ENCODE data around the gene UACA.
"Not testable (repeated sequence)": the region's sequence is repeated elsewhere in the genome, so short reads cannot be mapped to it uniquely, and the experiment has no call there.

The UACA gene

DNA sequence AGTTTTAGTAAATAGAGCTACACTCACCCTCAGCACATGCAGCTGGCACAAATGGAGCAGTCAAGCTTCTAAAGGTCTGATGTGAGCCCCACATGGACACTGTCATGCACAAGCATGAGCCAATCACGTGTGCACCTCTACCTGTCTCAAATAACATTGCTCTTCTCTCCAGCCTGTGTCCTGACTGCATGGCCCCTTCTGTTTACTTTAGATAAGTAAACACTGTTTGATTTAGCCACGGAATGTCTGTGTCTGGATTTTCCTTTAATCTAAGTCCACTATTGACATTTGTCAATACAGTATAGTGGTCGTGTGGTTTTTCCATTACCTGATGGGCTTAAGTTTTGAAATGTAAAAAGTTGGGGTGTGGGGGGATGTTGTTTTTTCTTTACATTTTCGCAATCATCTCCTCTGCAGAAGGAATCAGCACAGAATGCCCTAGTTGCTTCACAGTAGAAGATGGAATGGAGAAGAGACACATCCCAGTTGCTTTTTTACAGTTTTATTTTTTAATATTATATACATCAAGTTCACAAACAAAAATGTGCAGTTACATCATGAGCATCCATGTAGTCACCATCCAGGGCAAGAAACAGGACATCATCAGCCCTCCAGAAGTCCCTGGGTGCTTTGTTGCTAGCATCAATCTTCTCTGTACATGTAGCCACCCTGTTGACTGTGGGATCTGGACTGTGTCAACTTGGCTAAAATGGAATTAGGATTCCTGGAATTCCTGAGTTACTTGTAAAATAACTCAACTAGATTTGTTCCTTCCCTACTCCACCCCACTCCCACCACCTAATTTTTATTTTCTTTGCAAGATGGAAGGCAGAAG lies 146.1 kb downstream of the UACA start:
- ChIA-PET POLR2A (no interaction called here), CTCF (interaction anchor here (1.2 to 1.6 kb wide), 2 partner anchors 12 to 105 kb away, joined by 3 read pairs; no protein-coding TSS in a partner anchor)
- DNase-seq (ENCODE audit: extremely low spot score) = no peak
- no peak for TF ChIP-seq CTCF (IDR thresholded peaks at IDR 0.05; ENCODE audit: control extremely low read depth, extremely low read depth, low read depth, missing control alignments)

DNA sequence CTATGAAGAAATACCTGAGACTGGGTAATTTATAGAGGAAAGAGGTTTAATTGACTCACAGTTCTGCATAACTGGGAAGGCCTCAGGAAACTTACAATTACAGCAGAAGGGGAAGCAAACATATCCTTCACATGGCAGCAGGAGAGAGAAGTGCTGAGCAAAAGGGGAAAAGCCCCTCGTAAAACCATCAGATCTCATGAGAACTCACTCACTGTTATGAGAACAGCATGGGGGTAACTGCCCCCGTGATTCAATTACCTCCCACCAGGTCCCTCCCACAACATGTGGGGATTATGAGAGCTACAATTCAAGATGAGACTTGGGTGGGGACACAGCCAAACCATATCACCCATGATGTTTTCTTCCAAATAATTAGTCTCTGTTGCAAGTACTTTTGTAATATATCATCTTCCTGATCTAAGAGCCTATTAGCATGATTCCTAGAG lies 147.0 kb downstream of the UACA start:
- CTCF ChIA-PET; POLR2A ChIA-PET; DNase-seq (ENCODE audit: extremely low spot score): not testable (repeated sequence)

DNA sequence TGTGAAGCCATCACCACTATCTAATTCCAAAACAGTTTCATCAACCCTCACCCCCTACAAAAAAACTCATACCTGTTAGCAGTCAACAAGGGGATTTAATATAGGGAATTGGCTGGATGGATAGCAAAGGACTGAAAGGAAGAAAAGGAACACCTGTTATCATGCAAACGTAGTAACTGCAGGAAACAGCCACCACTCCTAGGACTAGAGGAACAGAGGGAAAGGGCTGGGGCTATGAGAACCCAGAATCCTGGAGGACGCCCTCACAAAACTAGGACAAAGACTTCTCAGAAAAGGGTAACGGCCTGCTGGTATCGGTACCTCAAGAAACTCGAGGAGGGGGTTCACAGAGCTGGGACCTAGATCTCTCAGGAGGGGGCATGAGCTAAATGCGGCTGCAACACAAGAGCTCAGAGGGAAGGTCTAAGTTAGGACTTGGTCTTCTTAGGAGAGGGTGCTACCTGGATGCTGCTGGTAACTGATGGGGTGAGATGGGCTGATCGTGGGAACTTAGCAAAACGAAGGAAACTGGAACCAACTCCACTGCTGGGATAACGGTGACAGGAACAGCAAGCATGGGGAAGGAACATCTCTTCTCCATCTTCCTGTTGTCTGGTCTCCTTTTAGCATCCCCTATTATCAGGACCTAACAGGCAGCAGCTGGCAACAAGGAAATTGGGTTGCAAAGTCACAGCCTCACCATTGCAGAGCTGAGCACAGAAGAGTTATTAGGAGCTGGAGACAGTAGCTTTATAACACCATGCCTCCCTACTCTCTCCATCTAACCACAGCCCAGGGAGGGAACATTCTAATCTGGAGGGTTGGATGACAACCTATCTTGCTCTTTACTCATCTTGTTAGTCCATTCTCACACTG lies 147.7 kb downstream of the UACA start:
- DNase-seq (ENCODE audit: extremely low spot score) = no peak
- ChIA-PET CTCF (no interaction called here), POLR2A (no interaction called here)
- TF ChIP-seq CTCF (IDR thresholded peaks at IDR 0.05; ENCODE audit: control extremely low read depth, extremely low read depth, low read depth, missing control alignments) = no peak

- ChIA-PET CTCF (no interaction called here), POLR2A (no interaction called here)
- no peak for TF ChIP-seq CTCF (IDR thresholded peaks at IDR 0.05; ENCODE audit: control extremely low read depth, extremely low read depth, low read depth, missing control alignments)
- no peak for DNase-seq (ENCODE audit: extremely low spot score)
Measured at GRCh38 chr15:70614221-70614620, 149.1 kb downstream of the UACA start.

DNA sequence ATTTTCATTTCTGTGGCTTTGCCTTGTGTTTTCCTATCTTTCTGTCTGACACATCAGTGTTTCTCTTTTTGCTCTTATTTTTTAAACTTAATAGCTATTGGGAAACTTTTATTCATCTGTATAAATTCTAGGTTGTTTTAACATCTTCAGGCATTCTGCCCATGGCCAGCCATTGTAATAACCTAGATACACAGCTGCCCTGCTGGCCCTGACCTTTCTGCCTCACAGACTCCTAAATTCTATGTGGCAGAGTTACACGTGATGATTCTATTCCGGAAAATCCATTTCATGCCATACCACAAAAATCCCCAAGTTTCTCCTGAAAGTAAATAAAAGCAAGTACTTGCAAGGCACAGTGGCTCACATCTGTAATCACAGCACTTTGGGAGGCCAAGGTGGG lies 150.1 kb downstream of the UACA start:
- ChIA-PET POLR2A (no interaction called here), CTCF (no interaction called here)
- no peak for DNase-seq (ENCODE audit: extremely low spot score)
- no peak for TF ChIP-seq CTCF (IDR thresholded peaks at IDR 0.05; ENCODE audit: control extremely low read depth, extremely low read depth, low read depth, missing control alignments)

DNA sequence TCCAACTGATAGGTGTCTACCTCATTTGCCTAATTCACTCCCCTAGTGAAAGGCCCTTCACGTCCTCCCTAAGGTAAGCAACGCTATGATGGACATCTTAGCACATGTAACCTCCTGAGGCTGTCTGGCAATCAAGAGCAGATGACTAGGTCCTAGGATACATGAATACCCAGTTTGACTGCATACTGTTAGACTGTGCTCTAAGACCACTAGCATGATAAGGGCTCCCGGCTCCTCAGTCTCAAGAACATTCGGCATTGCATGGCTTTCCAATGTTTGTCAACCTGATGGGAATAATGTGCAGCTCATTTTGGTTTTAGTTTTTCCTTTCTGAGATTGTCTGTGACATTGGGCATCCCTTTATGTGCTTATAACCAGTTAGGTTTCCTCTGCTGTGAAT lies 152.1 kb downstream of the UACA start:
- ChIA-PET CTCF (no interaction called here), POLR2A (no interaction called here)
- TF ChIP-seq CTCF (IDR thresholded peaks at IDR 0.05; ENCODE audit: control extremely low read depth, extremely low read depth, low read depth, missing control alignments) = no peak

GRCh38 chr15:70610541-70610940 lies 152.8 kb downstream of the UACA start:
- ChIA-PET CTCF (no interaction called here), POLR2A (no interaction called here)
- DNase-seq (ENCODE audit: extremely low spot score) = no peak
- TF ChIP-seq CTCF (IDR thresholded peaks at IDR 0.05; ENCODE audit: control extremely low read depth, extremely low read depth, low read depth, missing control alignments) = no peak

More for the DNA sequence above, 152.1 kb downstream of the UACA start:
- DNase-seq (ENCODE audit: extremely low spot score) = no peak

Measured in GM10248 (cell line).